D721Med (cell line): Measurements from ENCODE around the gene NAT9.

Experiments used
- DNase-seq: peaks from one replicate; pipeline ENCODE4 v3.0.0; 2011; ENCODE audit warnings: low spot score; ENCODE audit not compliant: insufficient read length
- FAIRE-seq: peaks from 2 replicates; lab custom pipeline; 2011; peaks lifted over from hg19 to GRCh38; lab: Jason Lieb, UNC
- TF ChIP-seq, protein P1 (sequence below): IDR thresholded peaks from 2 replicates; pipeline ENCODE4 v1.5.1; 2012; ENCODE audit warnings: mild to moderate bottlenecking, control low read depth; ENCODE audit not compliant: insufficient read depth; ENCODE audit errors: missing control alignments

The NAT9 gene

DNA sequence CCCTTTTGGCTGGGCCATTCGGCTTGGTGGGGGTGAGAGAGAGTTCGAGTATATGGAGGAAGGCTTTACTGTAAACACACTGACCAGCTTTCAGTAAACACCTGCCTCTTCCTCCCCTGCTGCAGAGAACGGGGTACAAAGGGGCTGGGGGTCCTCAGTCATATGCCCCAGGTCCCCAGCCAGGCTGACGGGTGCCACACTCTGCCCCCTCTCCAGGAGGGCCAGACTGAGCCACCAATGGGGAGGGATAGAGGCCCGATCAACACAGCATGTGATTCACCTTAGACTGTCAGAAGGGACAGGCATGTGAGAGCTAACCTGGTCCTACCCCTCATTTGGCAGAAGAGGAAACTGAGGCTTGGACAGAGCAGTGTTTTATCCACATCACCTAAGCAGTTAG lies 14.7 kb downstream of the NAT9 start:
- TF ChIP-seq, protein P1, sequence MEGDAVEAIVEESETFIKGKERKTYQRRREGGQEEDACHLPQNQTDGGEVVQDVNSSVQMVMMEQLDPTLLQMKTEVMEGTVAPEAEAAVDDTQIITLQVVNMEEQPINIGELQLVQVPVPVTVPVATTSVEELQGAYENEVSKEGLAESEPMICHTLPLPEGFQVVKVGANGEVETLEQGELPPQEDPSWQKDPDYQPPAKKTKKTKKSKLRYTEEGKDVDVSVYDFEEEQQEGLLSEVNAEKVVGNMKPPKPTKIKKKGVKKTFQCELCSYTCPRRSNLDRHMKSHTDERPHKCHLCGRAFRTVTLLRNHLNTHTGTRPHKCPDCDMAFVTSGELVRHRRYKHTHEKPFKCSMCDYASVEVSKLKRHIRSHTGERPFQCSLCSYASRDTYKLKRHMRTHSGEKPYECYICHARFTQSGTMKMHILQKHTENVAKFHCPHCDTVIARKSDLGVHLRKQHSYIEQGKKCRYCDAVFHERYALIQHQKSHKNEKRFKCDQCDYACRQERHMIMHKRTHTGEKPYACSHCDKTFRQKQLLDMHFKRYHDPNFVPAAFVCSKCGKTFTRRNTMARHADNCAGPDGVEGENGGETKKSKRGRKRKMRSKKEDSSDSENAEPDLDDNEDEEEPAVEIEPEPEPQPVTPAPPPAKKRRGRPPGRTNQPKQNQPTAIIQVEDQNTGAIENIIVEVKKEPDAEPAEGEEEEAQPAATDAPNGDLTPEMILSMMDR, result no peak
- DNase-seq, result no peak
- FAIRE-seq, result no peak

DNA sequence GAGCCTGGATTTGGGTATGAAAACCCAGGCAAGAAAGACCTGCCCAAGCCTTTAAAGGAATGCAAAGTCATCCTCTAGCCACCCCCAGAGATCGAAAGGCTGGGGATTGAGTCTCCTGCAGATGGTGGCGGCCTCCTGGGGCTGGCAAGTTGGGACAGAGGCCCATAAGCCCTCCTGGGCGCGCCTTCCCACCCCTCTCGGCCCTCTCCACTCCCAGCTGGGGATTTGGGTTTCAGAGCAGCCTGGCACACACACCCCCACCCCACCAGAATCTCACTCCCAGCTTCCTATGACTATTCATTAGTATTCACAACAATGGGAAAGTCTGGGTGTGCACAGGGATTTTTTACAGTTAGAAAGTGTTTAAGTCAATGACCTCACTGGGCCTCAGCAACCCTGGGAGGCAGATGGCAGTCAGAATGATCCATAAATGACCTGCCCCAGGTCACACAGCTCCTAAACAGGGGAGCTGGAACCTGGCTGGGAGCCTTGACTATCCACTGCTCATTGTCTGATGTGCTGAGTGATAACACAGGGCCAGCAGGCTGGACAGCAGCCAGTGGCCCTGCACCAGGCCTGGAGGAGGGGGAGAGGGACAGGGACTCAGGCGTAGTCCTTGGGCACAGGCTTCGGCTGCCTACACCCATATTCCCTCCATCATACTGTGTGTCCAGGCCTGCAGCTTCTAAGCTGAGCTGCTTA lies 15.6 kb downstream of the NAT9 start:
- DNase-seq (no peak), FAIRE-seq (no peak)
- TF ChIP-seq, protein P1, result no peak

DNA sequence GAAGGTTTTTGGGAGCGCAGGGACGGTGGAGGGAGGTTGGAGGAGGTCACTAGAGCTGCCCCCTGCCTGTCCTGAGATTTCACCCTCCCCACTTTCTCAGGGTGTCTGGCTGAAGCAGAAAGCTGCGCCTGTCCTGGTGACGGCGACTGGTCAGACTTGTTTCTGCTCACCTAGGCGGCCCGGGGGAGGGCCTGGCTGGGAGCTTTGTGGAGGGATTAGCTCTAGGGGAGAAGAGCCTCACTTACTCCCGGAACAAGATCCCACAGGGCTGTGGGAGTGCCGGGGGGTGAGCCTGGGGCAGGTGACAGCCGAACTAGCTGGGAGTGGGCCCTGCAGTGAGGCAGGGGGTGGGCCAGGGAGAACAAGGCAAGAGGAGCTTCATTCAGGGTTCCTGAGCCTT lies 16.2 kb downstream of the NAT9 start:
- TF ChIP-seq, protein P1, result no peak
- no peak for FAIRE-seq
- DNase-seq, result peak; percentile 88

DNA sequence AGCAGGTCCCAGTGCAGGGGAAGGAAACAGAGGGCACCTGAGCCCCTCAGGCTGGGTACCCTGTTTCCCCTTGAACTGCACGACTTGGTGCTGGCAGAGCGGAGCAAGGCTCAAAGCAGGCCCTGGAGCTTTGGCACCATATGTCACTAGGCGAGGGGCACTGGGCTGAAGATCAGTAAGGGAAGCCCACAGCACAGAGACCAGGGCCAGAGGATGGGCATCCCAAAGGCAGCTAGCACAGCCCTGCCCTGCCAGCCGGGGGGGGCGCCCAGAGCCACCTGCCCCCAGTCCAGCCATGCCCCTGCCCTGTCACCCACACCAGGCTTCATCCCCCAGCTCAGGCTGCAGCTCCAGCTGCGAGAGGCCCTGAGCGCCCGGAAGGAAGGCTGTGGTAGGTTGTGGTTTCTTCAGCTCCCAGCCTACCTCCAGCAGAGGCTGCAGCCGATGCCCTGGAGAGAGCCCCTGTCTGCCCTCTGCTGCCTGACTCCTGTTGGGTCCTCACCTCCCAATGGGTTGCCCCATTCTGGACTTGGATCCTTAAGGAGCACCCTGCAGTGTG lies 16.8 kb downstream of the NAT9 start:
- no peak for DNase-seq
- no peak for FAIRE-seq
- TF ChIP-seq, protein P1, result no peak

DNA sequence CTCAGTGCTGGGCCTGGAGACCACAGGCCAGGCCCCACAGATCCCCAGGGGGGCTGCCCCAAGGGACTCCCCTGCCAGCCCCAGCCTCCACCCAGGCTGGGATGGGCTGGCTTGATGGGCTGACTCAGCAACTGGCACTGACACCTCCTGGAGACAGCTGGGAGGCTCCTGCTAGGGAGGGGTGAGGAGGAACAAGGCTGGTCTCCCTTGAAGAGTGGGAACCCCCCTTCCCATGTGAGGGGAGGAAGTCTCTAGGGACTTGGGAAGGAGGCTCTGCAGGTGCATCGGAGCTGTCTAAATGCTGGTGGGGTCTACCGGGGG lies 17.3 kb downstream of the NAT9 start:
- FAIRE-seq, result no peak
- TF ChIP-seq, protein P1, result no peak
- DNase-seq, result no peak

DNA sequence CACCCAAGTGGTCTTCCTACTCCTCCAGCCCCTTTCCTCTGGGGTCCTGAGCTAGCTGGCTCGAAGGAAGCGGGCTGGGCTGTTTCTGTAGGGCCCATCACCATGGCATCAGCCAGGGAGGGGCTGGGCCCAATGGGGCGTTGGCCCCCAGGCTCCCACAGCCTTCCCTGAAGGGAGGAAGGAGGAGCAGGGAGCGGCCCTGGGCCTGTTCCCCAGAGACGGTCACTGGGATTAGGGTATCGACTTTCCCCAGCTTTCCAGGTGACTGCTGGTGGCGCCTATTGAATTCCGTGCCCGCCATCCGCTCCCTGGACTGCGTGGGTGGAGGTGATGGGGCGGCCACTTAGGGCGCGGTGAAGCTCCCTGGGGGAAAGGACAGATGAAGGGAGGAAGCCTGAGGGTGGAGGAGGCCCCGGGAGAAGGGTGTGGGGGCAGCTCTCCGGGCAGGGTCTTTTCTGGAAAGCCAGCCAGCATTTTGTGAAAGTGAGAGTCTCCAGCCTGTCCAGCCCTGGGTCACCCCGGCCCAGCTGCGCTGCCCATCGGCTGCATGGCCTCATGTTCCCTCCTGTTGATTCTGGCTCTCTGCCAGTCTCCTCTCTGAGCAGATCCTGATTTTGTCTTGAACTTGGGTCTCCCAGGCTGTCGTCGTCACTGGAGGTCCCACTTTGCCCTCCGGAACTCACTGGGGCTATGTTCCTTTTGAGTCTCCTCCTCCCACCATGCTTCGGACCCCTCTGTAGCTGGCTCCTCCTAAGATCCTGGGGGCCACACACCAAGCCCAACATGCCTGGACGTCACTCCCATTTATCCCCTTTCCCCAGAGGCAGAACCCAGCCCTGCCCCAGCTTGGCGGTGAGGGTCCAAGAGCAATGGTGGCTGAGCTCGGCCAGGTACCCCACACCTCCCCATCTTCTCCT lies 18.0 kb downstream of the NAT9 start:
- TF ChIP-seq, protein P1, result no peak
- FAIRE-seq, result no peak
- no peak for DNase-seq
